Smooth muscle cell of the brain vasculature (primary cell): Measurements from ENCODE around the gene CAMK1D.
"Not testable (repeated sequence)": the region's sequence is repeated elsewhere in the genome, so short reads cannot be mapped to it uniquely, and the experiment has no call there.

Experiments
- DNase-seq: peaks from one replicate; pipeline ENCODE4 v3.0.0-alpha.2; 2012; ENCODE audit warnings: low read depth, low spot score

CAMK1D gene

DNA sequence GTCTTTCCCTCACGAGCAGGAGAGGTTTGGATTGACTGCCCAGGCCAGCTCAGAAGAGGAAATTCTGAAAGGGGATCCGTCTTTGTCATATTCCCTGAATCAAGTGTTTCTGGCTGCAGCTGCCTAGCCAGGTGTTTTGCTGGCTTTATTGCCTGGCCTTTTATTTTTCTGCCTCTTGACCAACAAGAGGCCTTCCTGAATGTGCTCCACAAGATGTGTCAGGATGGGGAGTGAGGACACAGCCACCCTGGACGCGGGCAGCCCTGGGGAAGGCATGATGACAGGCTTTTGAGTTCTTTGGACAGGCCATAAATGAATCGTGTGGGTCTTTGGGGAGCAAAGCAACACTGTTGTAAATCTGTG is 163.6 kb downstream of the CAMK1D start:
- no peak for DNase-seq

DNA sequence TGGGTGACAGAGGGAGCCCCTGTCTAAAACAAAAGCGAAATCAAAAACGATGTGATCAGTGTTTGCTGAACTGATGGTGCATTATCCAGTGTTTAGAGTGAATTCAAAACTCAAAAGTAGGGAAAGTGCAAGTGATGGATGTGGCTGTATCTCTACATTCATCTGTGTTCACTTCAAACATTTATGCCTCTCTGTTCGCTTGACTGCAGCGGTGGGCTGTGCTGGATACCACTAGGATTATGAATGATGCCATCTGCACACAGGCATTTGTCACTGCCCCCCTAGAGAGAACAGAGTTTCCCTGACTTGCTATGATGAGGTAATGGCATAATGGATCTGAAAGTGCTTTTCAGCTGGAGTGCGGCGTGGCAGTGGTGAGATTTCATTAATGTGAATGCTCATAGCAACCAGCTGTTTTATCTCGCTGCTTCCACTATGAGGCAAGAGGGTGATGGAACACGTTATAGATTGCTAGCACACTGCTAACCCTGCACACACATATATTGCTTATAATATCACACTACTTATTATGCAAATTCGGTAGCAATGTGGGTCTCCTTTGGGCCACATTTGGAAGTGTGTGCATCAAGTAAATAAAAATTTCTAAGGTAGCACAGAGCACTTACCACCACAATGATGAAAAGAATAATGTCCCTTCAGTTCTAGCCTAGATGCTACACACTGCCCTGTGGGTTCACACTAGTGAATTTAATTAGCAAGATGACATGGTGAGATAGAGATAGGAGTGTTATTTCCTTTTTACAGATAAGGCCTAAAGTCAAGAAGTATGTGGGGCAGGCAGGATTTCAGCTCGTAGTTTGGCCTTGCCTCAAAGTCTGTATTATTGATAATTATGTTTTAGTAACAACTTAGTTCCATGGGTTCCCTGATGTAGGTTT is 164.7 kb downstream of the CAMK1D start:
- no peak for DNase-seq

DNA sequence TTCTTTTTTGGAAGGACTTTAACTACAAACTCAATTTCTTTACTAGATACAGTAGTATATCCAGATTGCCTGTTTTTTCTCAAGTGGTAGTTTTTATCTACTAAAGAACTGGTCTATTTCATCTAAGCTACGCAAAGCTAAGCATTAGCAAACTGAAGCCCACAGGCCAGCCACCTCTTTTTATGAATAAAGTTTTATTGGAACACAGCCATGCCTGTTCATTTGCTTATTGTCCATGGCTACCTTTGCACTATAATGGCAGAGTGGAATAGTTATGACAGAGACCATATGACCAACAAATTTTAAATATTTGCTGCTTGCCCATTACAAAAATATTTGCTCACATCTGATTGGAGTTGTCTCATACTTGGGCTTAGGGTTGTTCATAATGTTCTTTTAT is 168.7 kb downstream of the CAMK1D start:
- no peak for DNase-seq

DNA sequence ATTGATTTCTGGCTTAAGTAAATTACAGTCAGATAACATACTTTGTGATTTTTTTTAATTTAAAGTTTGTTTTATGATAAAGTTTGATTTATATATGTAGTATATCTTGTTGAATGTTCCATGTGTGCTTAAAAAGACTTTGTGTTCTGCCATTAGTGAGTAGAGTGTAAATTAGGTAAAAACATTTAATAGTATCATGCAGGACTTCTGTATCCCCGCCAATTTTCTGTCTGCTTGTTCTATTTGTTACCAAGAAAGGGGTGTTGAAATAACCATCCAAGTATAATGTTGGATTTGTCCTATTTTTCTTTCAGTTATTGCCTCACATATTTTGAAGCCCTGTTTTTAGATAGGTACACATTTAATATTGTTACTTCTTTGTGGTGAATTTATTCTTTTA is 172.1 kb downstream of the CAMK1D start:
- DNase-seq, result no peak

DNA sequence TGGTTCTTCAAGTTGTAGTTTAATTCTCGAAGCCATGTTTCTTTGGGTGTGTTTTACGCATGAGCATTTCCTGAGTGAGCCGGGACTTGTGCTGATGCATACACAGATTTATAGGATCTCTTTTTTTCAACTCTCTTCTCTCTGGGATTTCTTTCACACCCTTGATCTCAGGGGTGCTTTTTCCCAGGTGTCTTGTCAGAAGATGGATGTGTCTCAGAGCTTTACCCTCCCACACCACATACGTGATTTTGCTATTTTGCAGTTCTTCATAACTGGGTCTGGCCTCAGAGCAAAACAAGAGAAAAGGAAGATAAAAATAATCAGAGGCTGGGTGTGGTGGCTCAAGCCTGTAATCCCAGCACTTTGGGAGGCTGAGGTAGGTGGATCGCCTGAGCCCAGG is 177.0 kb downstream of the CAMK1D start:
- no peak for DNase-seq

DNA sequence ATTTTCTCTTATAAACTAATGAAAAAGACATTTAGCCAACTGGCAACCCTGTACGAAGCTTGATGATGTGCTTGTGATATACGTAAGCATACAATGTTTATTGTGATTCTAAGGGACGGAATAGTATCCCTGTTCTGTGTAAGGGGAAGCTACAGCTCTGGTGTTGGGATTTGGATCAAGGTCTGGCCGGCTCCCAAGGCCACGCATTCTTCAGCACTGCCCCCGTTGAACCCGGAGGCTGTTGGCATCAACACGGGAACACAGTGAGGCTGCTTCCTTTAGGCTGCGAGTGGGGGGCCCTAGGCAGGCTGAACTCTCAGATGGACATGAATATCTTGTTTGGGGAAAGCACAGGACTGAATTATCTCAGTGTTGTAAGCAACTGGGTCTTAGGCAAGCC is 180.6 kb downstream of the CAMK1D start:
- no peak for DNase-seq

DNA sequence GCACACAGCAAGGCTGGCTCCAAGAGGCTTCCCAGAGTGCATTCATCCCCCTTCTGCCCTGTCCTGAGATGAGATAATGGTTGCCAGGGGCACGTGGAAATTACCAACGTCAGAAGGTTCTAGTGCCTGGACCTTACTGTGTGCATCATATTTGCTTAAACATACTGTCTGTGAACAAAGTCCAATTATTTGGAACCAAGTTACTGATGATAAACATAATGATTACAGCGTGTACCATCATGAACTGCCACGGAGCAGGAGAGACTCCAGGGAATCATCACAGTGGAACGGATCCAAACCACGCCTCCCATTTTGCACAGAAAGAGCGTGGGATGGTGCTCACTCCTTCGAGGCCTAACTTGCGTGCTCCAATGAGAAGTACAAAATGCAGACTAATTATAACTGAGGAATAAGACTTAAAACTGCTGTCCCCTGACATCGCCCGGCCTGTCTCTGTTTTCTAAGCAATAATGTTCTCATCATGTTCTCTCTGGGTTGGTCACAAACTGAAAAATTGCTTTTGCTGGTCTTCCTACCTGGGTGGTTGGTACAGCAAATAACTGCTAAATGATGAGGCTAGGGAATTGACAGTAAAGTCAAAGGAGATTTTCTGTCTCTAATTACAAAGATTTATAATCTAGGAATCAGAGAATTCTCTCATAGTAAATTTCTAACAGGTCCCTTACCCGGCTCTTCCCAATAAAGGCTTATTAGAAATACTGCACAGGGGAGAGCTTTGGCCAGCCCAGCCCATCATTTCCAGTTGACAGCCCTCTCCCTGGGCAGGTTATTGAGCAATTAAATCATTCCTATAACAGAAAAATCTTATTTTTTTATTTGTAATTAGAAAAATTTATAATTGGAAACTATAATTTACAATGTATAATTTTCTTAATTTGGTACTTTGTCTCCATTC is 182.2 kb downstream of the CAMK1D start:
- no peak for DNase-seq

DNA sequence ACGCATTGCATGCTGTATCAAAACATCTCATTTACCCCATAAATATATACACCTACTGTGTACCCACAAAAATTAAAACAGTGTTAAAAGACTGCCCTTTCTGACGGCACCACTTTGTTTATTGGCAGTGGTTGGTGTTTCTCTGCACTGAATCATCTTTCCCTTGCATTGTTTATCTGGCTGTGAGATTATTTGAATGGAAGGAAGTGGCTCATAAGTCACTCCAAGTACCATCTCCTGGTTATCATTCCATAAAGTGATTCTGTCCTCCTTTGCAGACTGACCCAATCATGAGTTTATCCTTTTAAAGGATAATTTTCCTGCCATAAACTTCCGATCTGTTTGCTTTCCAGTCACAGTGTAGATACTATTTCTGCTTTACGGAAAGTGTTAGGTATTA is 183.8 kb downstream of the CAMK1D start:
- DNase-seq, result no peak

DNA sequence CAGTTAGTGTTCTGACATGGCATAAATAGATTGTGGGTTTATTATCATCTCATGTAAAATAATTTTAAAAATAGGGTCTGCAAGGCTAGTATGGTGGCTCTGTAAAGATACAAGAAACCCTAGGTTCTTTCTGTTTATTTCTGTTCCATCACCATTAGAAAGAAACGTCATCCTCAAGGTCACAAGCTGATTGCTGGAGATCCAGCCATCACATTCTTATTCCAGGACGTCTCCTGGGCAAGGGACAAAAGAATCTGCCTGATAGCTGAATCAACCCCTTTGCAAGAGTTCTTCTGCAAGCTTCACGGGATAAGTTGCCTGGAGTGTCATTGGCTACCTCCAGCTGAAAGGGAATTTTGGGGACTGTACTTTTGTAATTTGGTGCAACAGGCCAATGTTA is 184.4 kb downstream of the CAMK1D start:
- DNase-seq, result no peak

DNA sequence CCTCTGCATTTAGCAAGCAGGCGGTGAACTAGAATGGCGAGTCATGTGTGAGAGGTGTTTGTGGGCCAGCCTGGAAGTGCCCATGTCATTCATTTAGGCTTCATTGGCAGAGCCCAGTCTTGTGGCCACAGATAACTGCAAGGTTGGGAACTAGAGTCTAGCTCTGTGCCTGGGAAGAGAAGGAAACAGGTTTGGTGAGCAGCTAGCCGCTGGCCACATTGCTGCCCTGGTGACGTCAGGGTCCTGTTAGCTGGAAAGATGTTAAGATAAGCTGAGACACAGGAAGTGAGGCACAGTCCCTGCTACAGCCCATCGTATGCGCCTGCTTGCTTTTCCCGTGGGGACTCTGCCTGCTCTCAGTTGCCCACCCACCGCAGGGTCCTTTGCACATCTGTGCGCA is 185.5 kb downstream of the CAMK1D start:
- no peak for DNase-seq

DNA sequence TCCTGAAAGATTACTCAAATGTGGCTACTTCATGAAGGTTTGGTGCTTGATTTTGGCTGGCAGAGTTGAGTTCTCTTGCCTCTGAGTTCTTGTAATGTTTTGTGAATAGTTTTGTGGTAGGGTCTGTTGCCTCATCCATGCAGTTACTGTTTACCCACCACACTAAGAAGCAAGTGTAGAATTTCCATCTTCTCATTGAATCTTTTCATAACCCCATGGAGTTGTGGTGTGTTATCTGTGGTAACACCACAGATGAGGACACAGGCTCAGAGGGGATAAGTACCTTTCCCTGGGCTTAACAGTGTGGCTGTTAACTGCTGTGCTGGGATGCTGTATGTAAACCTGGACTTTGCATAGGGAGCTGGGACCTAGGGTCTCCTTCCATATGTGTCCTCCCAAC is 186.3 kb downstream of the CAMK1D start:
- no peak for DNase-seq

DNA sequence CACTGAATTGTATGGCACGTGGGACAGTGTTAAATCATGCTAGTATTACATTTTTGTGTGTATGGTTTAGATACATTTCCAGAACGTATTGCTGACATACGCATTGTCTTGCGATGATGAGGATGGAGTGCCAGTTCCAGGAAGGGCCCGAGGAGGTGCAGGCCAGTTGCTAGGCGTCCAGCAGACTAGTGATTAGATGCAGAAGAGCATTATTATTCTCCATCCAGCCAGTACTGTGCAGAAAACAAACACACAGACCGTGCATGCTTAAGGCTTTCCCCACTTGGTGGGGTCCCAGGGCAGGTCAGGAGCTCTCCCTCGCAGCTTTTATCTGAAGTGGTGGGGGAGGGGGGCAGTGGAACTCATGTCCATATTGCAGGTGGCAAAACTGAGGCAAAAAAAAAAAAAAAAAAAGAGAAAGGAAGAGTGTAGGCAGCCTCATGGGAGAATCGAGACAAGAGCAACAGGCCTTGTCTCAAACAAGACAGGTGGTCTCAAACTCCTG is 189.2 kb downstream of the CAMK1D start:
- DNase-seq, result no peak

DNA sequence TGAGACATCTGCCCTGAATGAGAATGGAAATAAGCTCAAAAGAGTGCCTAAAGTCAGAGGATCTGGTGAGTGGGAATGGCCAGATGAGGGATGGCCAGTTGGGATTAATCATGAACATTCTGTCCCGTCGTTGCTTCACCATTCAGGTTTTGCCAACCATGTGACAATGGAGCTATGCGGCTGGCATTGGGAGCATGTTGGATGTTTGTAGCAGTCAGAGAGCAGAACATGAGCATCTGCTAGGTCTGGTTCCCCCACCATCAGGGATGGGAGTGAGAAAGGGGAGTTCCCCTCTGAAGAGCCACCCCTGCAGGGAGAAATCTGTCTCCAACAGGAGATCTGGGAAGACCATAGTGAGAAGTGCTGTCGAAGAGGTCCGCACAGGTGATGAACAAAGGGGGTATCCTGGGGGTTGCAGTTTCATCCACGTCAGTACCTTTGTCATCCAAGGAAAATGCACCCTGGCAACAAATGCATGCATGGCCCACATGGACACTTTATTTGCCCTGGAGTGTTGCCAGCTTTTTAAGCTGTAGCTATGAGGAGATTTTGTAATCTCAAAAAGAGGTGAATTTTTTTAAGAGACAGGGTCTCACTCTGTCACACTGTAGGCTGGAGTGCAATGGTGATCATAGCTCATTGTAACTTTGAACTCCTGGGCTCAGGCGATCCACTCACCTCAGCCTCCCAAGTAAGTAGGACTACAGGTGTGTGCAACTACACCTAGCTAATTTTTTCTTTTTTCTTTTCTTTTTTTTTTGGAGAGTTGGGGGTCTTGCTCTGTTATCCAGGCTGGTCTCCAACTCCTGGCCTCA is 190.2 kb downstream of the CAMK1D start:
- DNase-seq, result no peak

DNA sequence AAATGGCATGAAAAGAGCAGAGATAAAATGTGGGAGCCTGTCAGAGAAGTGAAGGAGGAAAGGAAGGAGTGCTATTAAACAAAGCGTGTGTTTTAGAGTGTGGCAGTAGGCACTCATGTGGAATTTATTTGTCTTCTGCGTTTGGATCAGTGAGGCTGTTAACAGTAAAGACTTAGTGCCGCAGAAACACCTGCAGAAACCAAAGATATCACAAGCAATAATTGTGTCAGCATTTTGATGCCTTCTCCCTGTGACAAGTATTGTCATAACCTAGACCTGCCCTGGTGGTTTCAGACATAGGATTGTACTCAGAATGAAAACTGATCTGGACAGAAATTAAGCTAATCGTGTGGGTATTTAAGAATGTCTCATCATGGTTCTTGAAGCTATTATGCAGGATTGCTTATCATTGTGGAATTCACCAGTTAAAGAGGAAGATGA is 191.0 kb downstream of the CAMK1D start:
- no peak for DNase-seq

DNA sequence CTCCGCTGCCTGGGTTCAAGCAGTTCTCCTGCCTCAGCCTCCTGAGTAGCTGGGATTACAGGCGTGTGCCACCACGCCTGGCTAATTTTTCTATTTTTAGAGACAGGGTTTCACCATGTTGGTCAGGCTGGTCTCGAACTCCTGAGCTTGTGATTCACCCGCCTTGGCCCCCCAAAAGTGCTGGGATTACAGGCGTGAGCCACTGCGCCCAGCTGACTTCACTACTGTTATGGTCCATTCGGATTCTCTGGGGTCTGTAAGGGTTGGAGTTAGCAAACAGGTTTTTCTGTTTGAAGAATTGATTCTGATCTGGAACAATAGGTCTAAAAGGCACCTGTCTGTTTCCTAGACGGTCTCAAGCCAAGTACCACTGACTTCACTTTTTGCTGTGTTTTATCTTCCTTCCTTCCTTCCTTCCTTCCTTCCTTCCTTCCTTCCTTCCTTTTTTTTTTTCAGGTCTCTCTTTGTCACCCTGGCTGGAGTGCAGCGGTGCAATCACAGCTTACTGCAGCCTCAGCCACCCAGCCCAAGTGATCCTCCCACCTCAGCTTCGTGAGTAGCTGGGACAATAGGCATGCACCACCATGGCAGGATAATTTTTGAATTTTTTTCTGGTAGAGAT is 192.2 kb downstream of the CAMK1D start:
- DNase-seq, result no peak

DNA sequence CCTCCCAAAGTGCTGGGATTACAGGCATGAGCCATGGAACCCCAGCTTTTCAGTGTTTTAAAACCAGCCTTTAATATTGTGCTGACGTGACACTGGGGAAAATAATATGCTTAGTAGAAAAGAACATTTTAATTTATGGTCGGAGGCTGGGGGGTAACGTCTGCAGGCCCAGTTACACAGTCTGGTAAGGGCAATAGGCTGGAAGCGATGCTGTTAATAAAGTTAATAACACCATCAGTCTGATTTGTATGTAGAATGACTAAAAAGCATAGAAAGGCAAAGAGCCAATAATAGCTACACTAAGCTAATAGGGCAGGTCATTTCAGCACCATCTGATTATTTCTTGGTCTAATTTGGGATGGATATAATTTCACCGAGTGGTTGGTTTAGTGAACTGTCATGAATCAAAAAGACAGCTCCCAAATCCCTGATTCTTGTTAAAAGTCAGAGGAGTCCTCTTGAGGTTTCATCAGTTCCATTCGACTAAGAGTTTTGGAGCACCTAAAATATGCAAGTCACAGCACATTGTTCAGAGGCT is 192.9 kb downstream of the CAMK1D start:
- no peak for DNase-seq

DNA sequence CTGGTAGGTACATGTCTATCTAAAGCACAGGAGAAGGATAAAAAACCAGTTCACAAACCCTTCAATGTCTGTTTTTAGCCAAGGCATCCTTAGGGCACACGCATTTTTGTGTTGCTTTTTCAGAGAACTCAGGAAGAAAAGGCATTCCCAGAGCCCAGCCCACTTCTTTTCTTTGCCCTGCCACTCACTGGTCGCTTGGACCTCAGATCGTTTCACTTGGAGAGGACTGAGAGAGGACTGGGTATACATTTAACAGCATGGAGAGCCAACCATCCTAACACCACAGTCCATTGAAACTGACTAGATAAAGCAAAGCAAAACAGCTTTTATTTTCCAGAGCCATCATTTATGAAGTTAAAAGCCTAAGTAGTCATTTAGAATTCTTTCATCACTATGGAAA is 194.2 kb downstream of the CAMK1D start:
- DNase-seq, result no peak

DNA sequence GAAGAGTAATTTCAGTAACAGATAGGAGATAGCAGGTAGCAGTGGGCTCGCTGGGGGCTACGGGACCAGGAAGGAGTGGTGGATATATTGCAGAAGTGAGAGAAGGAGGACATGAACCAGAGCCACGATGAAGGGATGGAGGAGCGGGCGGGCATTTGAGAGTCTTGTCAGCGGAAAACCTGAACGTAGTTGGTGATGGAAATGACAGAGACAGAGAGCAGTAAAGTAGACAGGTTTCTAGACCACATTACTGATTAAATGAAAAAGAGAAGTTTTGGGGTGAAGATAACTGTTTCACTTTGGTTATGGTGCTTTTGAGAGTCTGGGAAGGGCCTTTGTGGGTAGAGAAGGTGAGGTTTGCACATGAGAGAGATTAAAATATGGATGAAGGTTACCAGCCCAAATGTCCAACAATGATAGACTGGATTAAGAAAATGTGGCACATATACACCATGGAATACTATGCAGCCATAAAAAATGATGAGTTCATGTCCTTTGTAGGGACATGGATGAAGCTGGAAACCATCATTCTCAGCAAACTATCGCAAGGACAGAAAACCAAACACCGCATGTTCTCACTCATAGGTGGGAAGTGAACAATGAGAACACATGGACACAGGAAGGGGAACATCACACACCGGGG is 196.9 kb downstream of the CAMK1D start:
- not testable (repeated sequence) for DNase-seq

DNA sequence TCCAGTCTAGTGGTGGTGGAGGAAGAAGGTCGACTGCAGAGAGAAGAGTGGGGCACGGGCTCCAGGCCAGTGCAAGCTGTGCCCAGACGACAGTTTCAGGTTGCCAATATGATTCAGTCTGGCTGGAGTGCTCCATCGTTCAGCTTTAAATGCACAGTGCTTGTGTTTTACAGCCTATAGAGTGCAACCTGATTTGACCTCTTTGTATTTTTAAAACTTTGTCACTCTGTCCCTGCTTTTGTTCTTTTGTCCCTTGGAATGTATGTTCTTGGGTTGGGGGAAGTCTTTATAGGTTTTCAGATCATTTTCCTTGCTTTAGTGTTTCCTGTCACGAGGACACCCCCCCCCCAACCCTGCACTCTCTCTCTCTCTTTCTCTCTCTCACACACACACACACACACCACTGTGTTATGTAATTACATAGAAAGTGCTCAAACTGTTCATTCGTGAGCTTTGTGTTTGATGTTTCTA is 198.0 kb downstream of the CAMK1D start:
- DNase-seq, result no peak

DNA sequence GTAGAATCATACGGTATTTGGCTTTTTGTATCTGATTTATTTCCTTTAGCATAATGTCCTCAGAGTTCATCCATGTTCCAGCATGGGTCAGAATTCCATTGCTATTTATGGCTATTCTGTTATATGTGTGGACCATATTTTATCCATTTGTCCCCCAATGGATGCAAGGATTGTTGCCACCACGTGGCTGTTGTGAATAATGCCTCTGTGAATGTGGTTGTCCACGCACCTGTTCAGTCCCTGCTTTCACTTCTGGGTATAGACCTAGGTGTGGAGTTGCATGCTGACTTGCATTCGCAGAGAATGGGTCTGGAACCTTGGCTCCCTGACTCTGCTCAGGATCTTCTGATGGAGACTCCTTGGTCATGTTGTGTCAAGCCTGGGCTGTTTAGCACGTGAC is 199.9 kb downstream of the CAMK1D start:
- DNase-seq, result no peak
